ENCODE results near the gene EYA2. TPM values are rescaled to one million over a fixed set of nuclear protein-coding genes. Genes with fewer than 3 reads are reported as not detected.

EYA2 gene
- total and polyA plus RNA-seq, 2 donors (not counting 1 experiment from before 2014, with no cell fraction given), result 1.1 to 2.8 TPM

- intact Hi-C loops (cut with micrococcal nuclease), result no loop called here
- H3K27ac ChIP-seq (ENCODE audit: low read length in 2 of 2), result no peak overlapping the region
These were observed 198.8 kb downstream of the EYA2 start for GRCh38 chr20:47093320-47093966.

GRCh38 chr20:47095690-47096089 lies 201.0 kb downstream of the EYA2 start:
- Histone ChIP-seq H3K27me3 (replicated peaks in 1 of 4; ENCODE audit: control extremely low read depth in 1 of 4, control insufficient read depth in 3 of 4, insufficient read depth in 4 of 4, low read length in 3 of 4) (peaks cover 0 to 9% (median 0%) of the 10 kb centered on the region in 4 experiments), H3K9me3 (ENCODE audit: control extremely low read depth in 1 of 3, control insufficient read depth in 2 of 3, insufficient read depth in 1 of 3, low read length in 2 of 3) (peaks cover 0 to 4% (median 1%) of the 10 kb centered on the region in 3 donors), H3K4me2 (replicated peaks; ENCODE audit: low read depth, low read length, poor library complexity, severe bottlenecking) (no peak overlapping the region), H3K4me3 (ENCODE audit: control extremely low read depth in 1 of 5, extremely low read depth in 1 of 5, insufficient read depth in 1 of 5, low read depth in 2 of 5, low read length in 4 of 5) (no peak overlapping the region), H3K4me1 (ENCODE audit: control insufficient read depth in 2 of 2, insufficient read depth in 2 of 2, low read length in 2 of 2) (no peaks in the 10 kb centered on the region), H2AFZ (ENCODE audit: insufficient read depth, low read depth, low read length, poor library complexity, severe bottlenecking) (no peak overlapping the region), H4K20me1 (ENCODE audit: control insufficient read depth, insufficient read depth, low read length, poor library complexity, severe bottlenecking) (no peaks in the 10 kb centered on the region), H3K27ac (ENCODE audit: low read length in 2 of 2) (no peak overlapping the region), H3K9ac (ENCODE audit: low read length) (no peak overlapping the region), H3K36me3 (replicated peaks in 1 of 2; ENCODE audit: control extremely low read depth in 1 of 2, control insufficient read depth in 1 of 2, extremely low read depth in 1 of 2, insufficient read depth in 2 of 2, low read length in 1 of 2) (no peaks in the 10 kb centered on the region), H3K79me2 (ENCODE audit: control insufficient read depth, insufficient read depth, low read length) (no peaks in the 10 kb centered on the region)
- intact Hi-C loops (cut with micrococcal nuclease), result no loop called here
- no CpG with 5 or more reads among the region's 1 CpG for WGBS (ENCODE audit: insufficient coverage)
- no peak for TF ChIP-seq EZH2 (IDR thresholded peaks at IDR 0.05; ENCODE audit: borderline replicate concordance, insufficient read depth, low read depth, low read length, poor library complexity, severe bottlenecking)
- TF ChIP-seq, protein P1, sequence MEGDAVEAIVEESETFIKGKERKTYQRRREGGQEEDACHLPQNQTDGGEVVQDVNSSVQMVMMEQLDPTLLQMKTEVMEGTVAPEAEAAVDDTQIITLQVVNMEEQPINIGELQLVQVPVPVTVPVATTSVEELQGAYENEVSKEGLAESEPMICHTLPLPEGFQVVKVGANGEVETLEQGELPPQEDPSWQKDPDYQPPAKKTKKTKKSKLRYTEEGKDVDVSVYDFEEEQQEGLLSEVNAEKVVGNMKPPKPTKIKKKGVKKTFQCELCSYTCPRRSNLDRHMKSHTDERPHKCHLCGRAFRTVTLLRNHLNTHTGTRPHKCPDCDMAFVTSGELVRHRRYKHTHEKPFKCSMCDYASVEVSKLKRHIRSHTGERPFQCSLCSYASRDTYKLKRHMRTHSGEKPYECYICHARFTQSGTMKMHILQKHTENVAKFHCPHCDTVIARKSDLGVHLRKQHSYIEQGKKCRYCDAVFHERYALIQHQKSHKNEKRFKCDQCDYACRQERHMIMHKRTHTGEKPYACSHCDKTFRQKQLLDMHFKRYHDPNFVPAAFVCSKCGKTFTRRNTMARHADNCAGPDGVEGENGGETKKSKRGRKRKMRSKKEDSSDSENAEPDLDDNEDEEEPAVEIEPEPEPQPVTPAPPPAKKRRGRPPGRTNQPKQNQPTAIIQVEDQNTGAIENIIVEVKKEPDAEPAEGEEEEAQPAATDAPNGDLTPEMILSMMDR (IDR thresholded peaks at IDR 0.05), result no peak
- Mint-ChIP-seq H3K27me3 (peaks cover 29% of the 10 kb centered on the region), H3K9me3 (ENCODE audit: insufficient read depth) (no peaks in the 10 kb centered on the region), H3K4me1 (no peaks in the 10 kb centered on the region), H3K27ac (no peak overlapping the region), H3K4me3 (no peak overlapping the region)
- POLR2A ChIA-PET, result no interaction called here
- CTCF ChIA-PET, result no interaction called here
- DNase-seq (no peak), ATAC-seq (ENCODE audit: low read depth) (no peak)

More at GRCh38 chr20:47093320-47093966, 198.8 kb downstream of the EYA2 start:
- ATAC-seq (ENCODE audit: low read depth) (no peak), DNase-seq (no peak)
- no peaks in the 10 kb centered on the region for H3K9me3 Mint-ChIP-seq (ENCODE audit: insufficient read depth)
- Histone ChIP-seq H2AFZ (ENCODE audit: insufficient read depth, low read depth, low read length, poor library complexity, severe bottlenecking) (no peak overlapping the region), H3K4me1 (ENCODE audit: control insufficient read depth in 2 of 2, insufficient read depth in 2 of 2, low read length in 2 of 2) (no peaks in the 10 kb centered on the region), H3K4me2 (replicated peaks; ENCODE audit: low read depth, low read length, poor library complexity, severe bottlenecking) (no peak overlapping the region), H3K9me3 (ENCODE audit: control extremely low read depth in 1 of 3, control insufficient read depth in 2 of 3, insufficient read depth in 1 of 3, low read length in 2 of 3) (peaks cover 0 to 1% (median 0%) of the 10 kb centered on the region in 3 donors), H3K36me3 (replicated peaks in 1 of 2; ENCODE audit: control extremely low read depth in 1 of 2, control insufficient read depth in 1 of 2, extremely low read depth in 1 of 2, insufficient read depth in 2 of 2, low read length in 1 of 2) (no peaks in the 10 kb centered on the region), H3K4me3 (ENCODE audit: control extremely low read depth in 1 of 5, extremely low read depth in 1 of 5, insufficient read depth in 1 of 5, low read depth in 2 of 5, low read length in 4 of 5) (no peak overlapping the region), H3K27me3 (replicated peaks in 1 of 4; ENCODE audit: control extremely low read depth in 1 of 4, control insufficient read depth in 3 of 4, insufficient read depth in 4 of 4, low read length in 3 of 4) (peaks cover 0 to 1% (median 0%) of the 10 kb centered on the region in 4 experiments), H3K79me2 (ENCODE audit: control insufficient read depth, insufficient read depth, low read length) (no peaks in the 10 kb centered on the region), H4K20me1 (ENCODE audit: control insufficient read depth, insufficient read depth, low read length, poor library complexity, severe bottlenecking) (no peaks in the 10 kb centered on the region), H3K9ac (ENCODE audit: low read length) (no peak overlapping the region)
- H3K27me3 Mint-ChIP-seq, result peaks cover 26% of the 10 kb centered on the region
- WGBS (ENCODE audit: insufficient coverage), result 94% methylated on average over 12 of the region's 13 CpGs
- H3K27ac Mint-ChIP-seq, result no peak overlapping the region
- ChIA-PET CTCF (no interaction called here), POLR2A (no interaction called here)
- no peaks in the 10 kb centered on the region for H3K4me1 Mint-ChIP-seq
- TF ChIP-seq, protein P1 (IDR thresholded peaks at IDR 0.05), result no peak
- TF ChIP-seq EZH2 (IDR thresholded peaks at IDR 0.05; ENCODE audit: borderline replicate concordance, insufficient read depth, low read depth, low read length, poor library complexity, severe bottlenecking), result no peak
- H3K4me3 Mint-ChIP-seq, result no peak overlapping the region

Measured in B cell (primary cell).